Left ventricle myocardium inferior (tissue), 1 donor: ENCODE results near the gene GRAMD2B. TPM values are rescaled to one million over a fixed set of nuclear protein-coding genes. Genes with fewer than 3 reads are reported as not detected.
"Not testable (repeated sequence)": the region's sequence is repeated elsewhere in the genome, so short reads cannot be mapped to it uniquely, and the experiment has no call there.

Experiments
- DNase-seq: peaks from one replicate; pipeline ENCODE4 v3.0.0-alpha.2; 2020
- H3K27ac ChIP-seq: fragments of 200-600 bp; replicated peaks from 2 replicates; pipeline ENCODE4 v1.8.0; 2021
- H3K27me3 ChIP-seq: fragments of 200-600 bp; 2 replicates; pipeline ENCODE4 v1.8.0; 2021; ENCODE audit warnings: low read depth
- H3K36me3 ChIP-seq: fragments of 200-600 bp; 2 replicates; pipeline ENCODE4 v1.8.0; 2021
- H3K4me1 ChIP-seq: fragments of 200-600 bp; 2 replicates; pipeline ENCODE4 v1.8.0; 2021
- H3K4me3 ChIP-seq: fragments of 200-600 bp; 2 replicates; pipeline ENCODE4 v1.8.0; 2021; ENCODE audit warnings: mild to moderate bottlenecking, moderate library complexity
- H3K9me3 ChIP-seq: fragments of 200-600 bp; replicated peaks from 2 replicates; pipeline ENCODE4 v1.8.0; 2021
- intact Hi-C: fragments of 100-400 bp; cut with micrococcal nuclease; formaldehyde crosslinking; loops from one replicate; pipeline ENCODE4 v1.11.0; 2022
- total RNA-seq: library from RNA; stranded (reverse); fragmentation: NEBNext Ultra II Directional; extraction: Animal tissue kit (Norgen Biotek cat#: 25700); gene quantifications from one replicate; pipeline ENCODE4 v1.2.1, GENCODE V29; 2021
- TF ChIP-seq, protein P1 (sequence below): fragments of 200-600 bp; IDR thresholded peaks from 2 replicates; pipeline ENCODE4 v1.8.0; 2021; ENCODE audit warnings: antibody characterized with exemption, mild to moderate bottlenecking, borderline replicate concordance
- donor health status: DM: no; HTN: yes; CAD: no; lungs with severe emphysema.

Gene GRAMD2B
- total RNA-seq, 1 donor from 2014 or later = 24.6 TPM

DNA sequence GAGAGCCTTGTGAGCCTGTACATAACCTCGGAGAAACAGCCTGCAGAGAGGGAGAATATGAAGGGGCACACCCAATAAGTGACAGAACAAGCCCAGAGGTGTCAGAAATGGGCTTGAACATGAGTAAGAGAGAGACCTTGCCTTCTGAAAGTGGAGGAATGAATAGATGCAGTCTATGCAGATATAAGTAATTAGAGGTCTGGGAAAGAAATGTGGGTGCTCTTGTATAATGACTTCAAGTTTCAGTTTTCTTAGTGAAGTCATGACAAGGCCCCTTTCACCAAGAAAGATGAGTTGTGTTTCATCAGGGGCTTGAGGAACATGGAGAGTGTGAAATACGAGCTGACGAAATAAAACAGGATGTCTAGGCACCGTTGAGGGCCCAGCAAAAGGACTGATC lies 15.1 kb downstream of the GRAMD2B start:
- intact Hi-C loops = no loop called here
- no peaks in the 10 kb centered on the region for H3K27me3 ChIP-seq

DNA sequence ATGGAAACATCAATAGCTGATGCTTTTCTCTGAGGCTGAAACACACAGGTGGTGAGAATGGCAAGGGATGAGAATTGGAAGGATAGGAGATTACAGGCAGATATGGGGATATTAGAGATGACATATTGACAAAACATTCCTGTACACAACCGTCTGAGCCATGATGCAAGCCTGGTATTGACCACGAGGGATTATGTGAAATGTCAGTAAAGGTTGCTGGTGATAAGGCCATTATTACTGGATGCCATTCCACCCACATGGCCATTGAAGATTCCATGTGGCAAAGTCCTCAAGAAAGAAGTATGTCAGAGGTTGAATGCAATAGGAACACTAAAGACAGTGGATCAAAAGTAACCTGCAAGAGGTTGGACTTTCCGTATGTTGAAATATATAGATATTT lies 15.7 kb downstream of the GRAMD2B start:
- intact Hi-C loops = no loop called here
- H3K27ac ChIP-seq = no peak overlapping the region
- DNase-seq = no peak
- peaks cover 33% of the 10 kb centered on the region for H3K4me1 ChIP-seq
- H3K36me3 ChIP-seq = peaks cover 41% of the 10 kb centered on the region
- H3K9me3 ChIP-seq = peaks cover 11% of the 10 kb centered on the region
- no peaks in the 10 kb centered on the region for H3K27me3 ChIP-seq
- no peak overlapping the region for H3K4me3 ChIP-seq
- TF ChIP-seq, protein P1, sequence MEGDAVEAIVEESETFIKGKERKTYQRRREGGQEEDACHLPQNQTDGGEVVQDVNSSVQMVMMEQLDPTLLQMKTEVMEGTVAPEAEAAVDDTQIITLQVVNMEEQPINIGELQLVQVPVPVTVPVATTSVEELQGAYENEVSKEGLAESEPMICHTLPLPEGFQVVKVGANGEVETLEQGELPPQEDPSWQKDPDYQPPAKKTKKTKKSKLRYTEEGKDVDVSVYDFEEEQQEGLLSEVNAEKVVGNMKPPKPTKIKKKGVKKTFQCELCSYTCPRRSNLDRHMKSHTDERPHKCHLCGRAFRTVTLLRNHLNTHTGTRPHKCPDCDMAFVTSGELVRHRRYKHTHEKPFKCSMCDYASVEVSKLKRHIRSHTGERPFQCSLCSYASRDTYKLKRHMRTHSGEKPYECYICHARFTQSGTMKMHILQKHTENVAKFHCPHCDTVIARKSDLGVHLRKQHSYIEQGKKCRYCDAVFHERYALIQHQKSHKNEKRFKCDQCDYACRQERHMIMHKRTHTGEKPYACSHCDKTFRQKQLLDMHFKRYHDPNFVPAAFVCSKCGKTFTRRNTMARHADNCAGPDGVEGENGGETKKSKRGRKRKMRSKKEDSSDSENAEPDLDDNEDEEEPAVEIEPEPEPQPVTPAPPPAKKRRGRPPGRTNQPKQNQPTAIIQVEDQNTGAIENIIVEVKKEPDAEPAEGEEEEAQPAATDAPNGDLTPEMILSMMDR = no peak

More for the DNA sequence above, 15.1 kb downstream of the GRAMD2B start:
- TF ChIP-seq, protein P1 = no peak
- Histone ChIP-seq H3K36me3 (peaks cover 41% of the 10 kb centered on the region), H3K9me3 (peaks cover 11% of the 10 kb centered on the region), H3K4me3 (no peak overlapping the region), H3K4me1 (peaks cover 35% of the 10 kb centered on the region), H3K27ac (no peak overlapping the region)
- DNase-seq = no peak

DNA sequence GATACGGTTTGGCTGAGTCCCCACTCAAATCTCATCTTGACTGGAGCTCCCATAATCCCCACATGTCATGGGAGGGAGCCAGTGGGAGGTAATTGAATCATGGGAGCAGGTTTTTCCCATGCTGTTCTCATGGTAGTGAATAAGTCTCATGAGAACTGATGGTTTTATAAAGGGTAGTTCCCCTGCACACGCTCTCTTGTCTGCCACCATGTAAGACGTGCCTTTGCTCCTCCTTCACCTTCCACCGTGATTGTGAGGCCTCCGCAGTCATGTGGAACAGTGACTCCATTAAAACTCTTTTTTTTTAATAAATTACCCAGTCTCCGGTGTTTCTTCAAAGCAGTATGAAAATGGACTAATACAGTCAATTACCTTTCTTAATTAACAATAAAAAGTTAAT lies 16.5 kb downstream of the GRAMD2B start:
- H3K27ac ChIP-seq, H3K27me3 ChIP-seq, intact Hi-C loops, DNase-seq, H3K4me3 ChIP-seq: not testable (repeated sequence)
- H3K36me3 ChIP-seq = peaks cover 37% of the 10 kb centered on the region
- peaks cover 11% of the 10 kb centered on the region for H3K9me3 ChIP-seq
- H3K4me1 ChIP-seq = peaks cover 30% of the 10 kb centered on the region

DNA sequence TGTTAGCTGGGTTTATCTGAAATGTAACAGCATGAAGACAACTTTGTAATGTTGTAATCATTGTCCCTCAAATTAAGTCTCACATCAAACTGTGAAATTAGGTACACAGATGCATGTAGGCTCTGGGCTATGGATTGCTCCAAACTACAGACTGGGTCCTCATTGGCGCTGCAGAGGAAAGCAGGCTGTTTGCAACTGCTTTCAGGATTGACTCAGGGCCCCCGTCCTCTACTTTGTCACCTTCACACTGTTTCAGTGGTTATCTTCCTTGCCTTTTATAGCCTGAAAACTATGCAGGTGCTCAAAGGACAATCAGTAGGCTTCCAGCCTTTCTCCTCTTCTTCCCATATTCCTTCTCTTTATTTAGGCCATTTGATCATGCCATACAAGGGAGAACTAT lies 18.0 kb downstream of the GRAMD2B start:
- TF ChIP-seq, protein P1 = no peak
- Histone ChIP-seq H3K27ac (peak overlapping the region; percentile 23), H3K27me3 (no peaks in the 10 kb centered on the region), H3K4me3 (no peak overlapping the region), H3K36me3 (peaks cover 42% of the 10 kb centered on the region), H3K4me1 (peaks cover 22% of the 10 kb centered on the region), H3K9me3 (peaks cover 11% of the 10 kb centered on the region)
- intact Hi-C loops = no loop called here
- DNase-seq = no peak

DNA sequence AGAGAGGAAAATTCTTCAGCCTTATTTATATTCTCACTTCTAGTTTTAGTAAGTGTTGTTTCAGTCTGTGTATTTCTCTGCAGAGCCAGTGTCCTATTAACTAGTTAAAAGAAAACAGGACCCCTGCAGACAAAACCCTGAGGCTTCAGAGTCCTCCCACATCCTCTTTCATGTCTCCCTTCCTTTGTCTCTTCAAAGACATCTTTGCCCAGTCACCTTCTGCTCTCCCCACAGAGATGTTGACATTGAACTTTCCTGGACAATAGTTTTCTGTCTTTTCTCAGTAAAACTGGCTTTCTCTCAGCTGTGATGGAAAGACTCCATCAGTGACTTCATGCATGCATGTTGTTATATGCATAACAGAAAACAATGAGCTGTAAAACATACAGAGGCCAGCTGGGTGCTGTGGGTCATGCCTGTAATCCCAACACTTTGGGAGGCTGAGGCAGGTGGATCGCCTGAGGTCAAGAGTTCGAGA lies 20.2 kb downstream of the GRAMD2B start:
- H3K36me3 ChIP-seq = peaks cover 22% of the 10 kb centered on the region
- DNase-seq = no peak
- no peak overlapping the region for H3K4me3 ChIP-seq
- H3K4me1 ChIP-seq = peaks cover 29% of the 10 kb centered on the region
- no peak overlapping the region for H3K27ac ChIP-seq
- TF ChIP-seq, protein P1 = no peak
- H3K9me3 ChIP-seq = peaks cover 11% of the 10 kb centered on the region
- intact Hi-C loops = no loop called here
- no peaks in the 10 kb centered on the region for H3K27me3 ChIP-seq

DNA sequence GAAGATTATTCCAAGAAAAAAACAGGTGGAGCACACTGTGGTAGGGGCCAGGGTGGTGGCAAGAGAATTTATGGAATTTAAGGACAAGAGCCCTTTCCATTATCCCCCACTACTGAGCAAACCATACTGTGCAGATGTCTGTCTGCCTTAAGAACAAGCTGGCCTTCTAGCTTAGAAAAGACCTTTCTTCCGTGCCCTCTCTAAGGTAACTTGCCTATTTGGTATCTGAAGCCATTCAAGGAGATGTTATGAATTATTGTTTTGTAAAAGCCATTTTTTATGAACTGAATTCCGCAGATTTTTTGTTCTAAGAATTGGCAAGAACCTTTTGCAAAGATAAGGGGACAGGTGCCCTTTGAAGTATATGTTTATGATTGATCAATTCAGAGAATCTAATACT lies 20.9 kb downstream of the GRAMD2B start:
- TF ChIP-seq, protein P1 = no peak
- H3K4me3 ChIP-seq = no peak overlapping the region
- peaks cover 17% of the 10 kb centered on the region for H3K36me3 ChIP-seq
- DNase-seq = no peak
- peaks cover 11% of the 10 kb centered on the region for H3K9me3 ChIP-seq
- H3K4me1 ChIP-seq = peaks cover 31% of the 10 kb centered on the region
- intact Hi-C loops = no loop called here
- no peak overlapping the region for H3K27ac ChIP-seq
- H3K27me3 ChIP-seq = no peaks in the 10 kb centered on the region
